Measurements from ENCODE around the gene ENTPD1.
A peak's percentile ranks its signal among the peaks of the same experiment; 100 is the strongest.
"Not testable (repeated sequence)": the region's sequence is repeated elsewhere in the genome, so short reads cannot be mapped to it uniquely, and the experiment has no call there.

Gene ENTPD1

GRCh38 chr10:95759233-95759826 lies 3.4 kb downstream of the ENTPD1 start:
- DNase-seq: no peak

DNA sequence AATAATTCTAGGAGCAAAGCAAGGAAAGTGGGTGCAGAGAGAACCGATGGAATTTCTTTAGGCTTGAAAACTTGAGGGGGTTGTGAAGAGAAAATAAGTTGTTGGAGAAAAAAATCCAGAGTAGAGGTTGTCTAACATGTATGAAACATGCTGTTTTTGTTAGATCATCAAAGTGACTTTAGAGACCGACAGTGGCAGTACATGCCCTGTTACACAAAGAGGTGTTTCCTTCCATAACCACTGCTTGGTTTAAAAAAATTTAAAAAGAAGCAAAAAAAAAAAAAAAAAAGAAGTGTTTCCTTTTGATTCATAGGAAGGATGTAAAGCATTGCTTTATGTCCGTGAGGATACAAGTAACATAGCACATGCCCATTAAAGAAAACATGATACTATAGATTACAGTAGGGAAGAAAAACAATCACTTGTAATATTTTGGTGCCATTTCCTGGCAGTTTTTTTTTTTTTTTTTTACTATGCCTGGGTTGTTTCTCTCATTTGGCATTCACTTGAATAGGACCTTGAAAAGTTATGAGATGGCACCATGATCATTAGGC lies 6.1 kb downstream of the ENTPD1 start:
- no peak for DNase-seq

DNA sequence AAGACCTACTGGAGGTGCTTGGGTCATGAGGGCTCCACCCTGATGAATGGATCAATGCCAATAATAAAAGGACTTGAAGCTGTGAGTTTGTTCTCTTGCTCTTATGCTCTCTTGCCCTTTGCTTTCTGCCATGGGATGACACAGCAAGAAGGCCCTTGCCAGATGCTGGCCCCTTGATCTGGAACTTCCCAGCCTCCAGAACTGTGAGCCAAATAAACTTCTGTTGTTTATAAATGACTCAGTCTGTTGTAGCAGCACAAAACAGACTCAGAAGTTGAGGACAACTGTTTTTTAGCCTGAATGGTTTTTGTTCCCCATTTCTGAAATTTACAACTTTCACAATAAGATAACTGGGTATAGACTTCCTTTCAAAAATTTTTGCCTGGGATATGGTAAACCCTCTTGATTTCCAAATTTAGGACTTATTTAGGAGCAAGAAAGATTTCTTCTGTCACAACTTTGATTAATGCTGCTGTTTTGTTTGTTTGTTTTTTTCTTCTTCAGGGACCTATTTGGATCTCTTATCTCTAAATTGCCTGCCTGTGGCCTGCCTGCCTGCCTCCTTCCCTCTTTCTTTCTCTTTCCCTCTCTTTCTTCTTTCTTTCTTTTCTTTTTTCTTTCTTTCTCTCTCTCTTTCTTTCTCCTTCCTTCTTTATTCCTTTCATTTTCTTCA lies 12.1 kb downstream of the ENTPD1 start:
- peak; percentile 52 for DNase-seq

GRCh38 chr10:95770084-95770720 lies 14.2 kb downstream of the ENTPD1 start:
- no peak for DNase-seq

DNA sequence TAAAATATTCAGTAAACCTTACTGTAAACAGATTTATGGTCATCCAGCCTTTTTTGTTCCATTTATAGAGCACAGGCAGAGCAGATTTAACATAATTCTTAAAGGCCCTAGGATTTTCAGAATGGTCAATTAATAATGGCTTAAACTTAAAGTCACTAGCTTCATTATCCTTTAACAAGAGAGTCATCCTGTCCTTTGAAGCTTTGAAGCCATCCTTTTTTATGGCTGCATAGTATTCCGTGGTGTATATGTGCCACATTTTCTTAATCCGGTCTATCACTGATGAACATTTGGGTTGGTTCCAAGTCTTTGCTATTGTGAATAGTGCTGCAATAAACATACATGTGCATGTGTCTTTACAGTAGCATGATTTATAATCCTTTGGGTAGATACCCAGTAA lies 17.5 kb downstream of the ENTPD1 start:
- DNase-seq: not testable (repeated sequence)

- not testable (repeated sequence) for DNase-seq
Observed at GRCh38 chr10:95777638-95778037, 21.7 kb downstream of the ENTPD1 start.

GRCh38 chr10:95782318-95782717 lies 26.4 kb downstream of the ENTPD1 start:
- DNase-seq: no peak

- DNase-seq: no peak
Observed at GRCh38 chr10:95783741-95784140, 27.8 kb downstream of the ENTPD1 start.

GRCh38 chr10:95784279-95784913 lies 28.4 kb downstream of the ENTPD1 start:
- DNase-seq: no peak

- DNase-seq: no peak
Observed at GRCh38 chr10:95785317-95785716, 29.4 kb downstream of the ENTPD1 start.

GRCh38 chr10:95785942-95786669 lies 30.1 kb downstream of the ENTPD1 start:
- DNase-seq: no peak

DNA sequence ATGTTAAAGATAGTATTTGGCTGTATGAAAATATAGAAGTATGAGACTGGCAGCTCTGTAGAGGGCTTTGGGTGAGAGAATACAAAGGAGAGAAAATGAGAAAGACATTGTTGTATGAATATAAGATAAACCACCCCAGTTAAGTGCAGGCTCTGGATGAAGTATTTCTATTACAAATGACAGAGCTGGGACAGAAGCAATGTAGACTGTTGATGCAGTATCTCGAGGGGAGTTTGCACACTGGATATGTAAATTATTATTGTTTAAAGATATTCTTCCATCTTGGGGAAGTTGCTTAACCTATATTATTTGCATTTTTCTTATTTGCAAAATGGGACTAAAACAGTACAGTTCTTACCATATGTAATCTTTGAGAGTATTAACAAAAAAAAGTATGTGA lies 31.5 kb downstream of the ENTPD1 start:
- DNase-seq: no peak

- no peak for DNase-seq
Observed at GRCh38 chr10:95788830-95789229, 32.9 kb downstream of the ENTPD1 start.

- no peak for DNase-seq
Observed at GRCh38 chr10:95789902-95790301, 33.9 kb downstream of the ENTPD1 start.

DNA sequence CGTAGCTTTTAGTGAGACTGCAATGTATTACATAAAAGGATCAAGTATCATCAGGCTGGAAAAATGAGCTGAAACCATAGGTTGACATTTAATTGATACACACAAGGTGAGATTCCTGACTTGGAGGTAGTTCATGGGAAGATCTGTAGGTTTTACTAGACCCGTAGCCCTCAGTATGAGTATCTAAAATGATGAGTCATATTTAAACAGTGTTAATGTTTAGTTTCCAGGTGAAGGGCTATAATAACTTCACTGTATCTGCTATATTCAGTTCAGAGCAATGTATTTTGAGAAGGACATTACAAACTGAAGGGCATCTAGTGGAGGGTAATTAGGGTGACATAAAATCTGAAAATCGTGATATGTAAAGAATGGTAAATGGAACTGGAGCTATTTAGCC lies 35.0 kb downstream of the ENTPD1 start:
- DNase-seq: no peak

- no peak for DNase-seq
Observed at GRCh38 chr10:95791425-95791979, 35.5 kb downstream of the ENTPD1 start.

- no peak for DNase-seq
Observed at GRCh38 chr10:95792211-95792780, 36.3 kb downstream of the ENTPD1 start.

DNA sequence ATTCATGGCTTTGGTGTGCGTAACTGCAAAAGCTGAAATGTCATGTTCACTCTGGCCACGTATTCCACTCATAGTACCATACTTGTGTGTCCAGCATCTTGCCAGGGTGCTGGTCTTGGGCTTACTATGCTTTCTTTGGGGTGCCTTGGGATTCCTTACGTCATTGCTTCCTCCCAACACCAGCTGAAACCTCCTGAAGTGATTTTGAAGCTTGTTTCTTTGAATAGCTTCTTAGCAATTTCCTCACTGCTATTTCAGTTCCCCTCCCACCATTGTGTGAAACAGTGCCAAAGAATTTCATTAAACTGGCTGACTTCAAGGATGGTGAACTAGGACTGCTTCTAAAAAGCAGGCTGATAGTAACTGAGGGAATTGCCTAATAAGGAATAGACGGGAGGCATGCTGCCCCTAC lies 36.9 kb downstream of the ENTPD1 start:
- DNase-seq: no peak

- DNase-seq: no peak
Observed at GRCh38 chr10:95793401-95794045, 37.6 kb downstream of the ENTPD1 start.

- no peak for DNase-seq
Observed at GRCh38 chr10:95794195-95794594, 38.2 kb downstream of the ENTPD1 start.

GRCh38 chr10:95795602-95796001 lies 39.6 kb downstream of the ENTPD1 start:
- DNase-seq: no peak

DNA sequence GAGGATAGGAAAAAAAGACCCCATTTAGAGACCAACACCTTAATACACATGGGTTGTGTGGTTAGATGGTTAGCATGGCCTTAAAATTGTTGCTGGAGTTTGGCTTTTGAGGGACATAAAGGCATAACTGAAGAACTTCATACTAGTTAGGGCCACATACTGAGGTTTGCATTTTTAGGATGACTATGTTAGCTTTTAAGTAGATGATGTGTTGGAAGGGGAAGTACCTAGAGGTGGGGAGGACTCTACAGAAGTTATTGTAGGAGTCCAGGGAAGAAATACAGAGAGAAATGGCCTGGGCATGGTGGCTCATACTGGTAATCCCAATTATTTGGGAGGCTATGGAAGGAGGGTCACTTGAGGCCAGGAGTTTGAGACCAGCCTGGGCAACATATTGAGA lies 40.5 kb downstream of the ENTPD1 start:
- DNase-seq: no peak

All from RPMI8226 (cell line).